AG09309 (cell line): Measurements from ENCODE around the gene C4orf46.

Experiments
- DNase-seq: peaks from one replicate; pipeline ENCODE4 v3.0.0-alpha.2; 2010; ENCODE audit warnings: low read depth
- H3K4me3 ChIP-seq: 2 replicates; pipeline ENCODE4 v1.5.1; 2011; ENCODE audit warnings: mild to moderate bottlenecking, low read depth, low read length, moderate library complexity; ENCODE audit not compliant: control insufficient read depth
- CTCF ChIP-seq: IDR thresholded peaks from 2 replicates; pipeline ENCODE4 v1.5.1; 2011; ENCODE audit warnings: mild to moderate bottlenecking, low read depth, low read length, inconsistent platforms; ENCODE audit not compliant: insufficient read depth, control insufficient read depth; ENCODE audit errors: missing control alignments

The C4orf46 gene

GRCh38 chr4:158681629-158682028 lies 9.9 kb upstream of the C4orf46 start:
- no peak for TF ChIP-seq CTCF
- DNase-seq, result no peak
- H3K4me3 ChIP-seq, result no peak overlapping the region

DNA sequence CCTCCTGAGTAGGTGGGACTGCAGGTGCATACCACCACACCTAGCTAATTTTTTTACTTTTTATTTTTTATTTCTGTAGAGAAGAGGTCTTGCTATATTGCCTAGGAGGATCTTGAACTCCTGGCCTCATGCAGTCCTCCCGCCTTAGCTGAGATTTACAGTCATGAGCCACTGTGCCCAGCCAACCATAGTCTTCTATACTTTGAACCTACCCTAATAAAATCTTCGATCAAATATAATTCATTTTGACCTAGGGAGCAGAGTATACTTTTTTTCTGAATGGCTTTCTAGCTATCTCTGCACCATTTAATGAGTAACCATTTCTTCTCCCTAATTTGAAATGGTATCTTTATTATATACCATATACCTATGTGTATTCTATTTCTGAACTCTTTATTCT lies 7.1 kb upstream of the C4orf46 start:
- no peak for TF ChIP-seq CTCF
- no peak for DNase-seq
- no peak overlapping the region for H3K4me3 ChIP-seq

DNA sequence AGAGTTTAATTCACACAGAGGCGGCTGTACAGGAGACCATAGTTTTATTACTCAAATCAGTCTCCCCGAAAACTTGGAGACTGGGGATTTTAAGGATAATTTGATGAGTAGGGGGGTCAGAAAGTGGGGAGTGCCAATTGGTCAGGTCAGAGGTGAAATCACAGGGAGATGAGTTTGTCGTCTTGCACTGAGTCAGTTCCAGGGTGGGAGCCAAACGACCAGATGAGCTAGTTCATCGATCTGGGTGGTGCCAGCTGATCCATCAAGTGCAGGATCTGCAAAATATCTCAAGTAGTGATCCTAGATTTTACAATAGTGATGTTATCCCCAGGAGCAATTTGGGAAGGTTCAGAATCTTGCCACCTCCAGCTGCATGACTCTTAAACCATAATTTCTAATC lies 4.4 kb upstream of the C4orf46 start:
- no peak for TF ChIP-seq CTCF
- DNase-seq, result no peak
- H3K4me3 ChIP-seq, result no peak overlapping the region

DNA sequence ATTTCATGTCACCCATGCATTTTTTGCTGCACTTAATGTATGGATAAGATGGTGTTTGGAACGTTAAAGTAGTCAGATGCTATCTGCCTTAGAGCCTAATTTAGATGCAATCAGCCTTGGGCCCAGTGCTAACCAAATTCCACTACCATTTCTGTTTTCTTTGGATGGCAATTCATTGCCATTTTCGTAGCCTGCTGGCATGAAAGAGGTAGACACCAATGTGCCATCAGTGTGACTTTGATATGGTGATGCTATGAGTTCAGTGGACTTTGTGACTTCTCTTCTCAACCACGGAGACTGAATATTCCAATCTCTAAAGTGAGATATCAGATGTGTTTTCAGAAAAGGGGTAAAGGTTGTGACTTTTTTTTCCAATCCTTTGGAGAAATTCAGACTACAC lies 1.9 kb upstream of the C4orf46 start:
- no peak for TF ChIP-seq CTCF
- no peak for DNase-seq
- H3K4me3 ChIP-seq, result no peak overlapping the region

DNA sequence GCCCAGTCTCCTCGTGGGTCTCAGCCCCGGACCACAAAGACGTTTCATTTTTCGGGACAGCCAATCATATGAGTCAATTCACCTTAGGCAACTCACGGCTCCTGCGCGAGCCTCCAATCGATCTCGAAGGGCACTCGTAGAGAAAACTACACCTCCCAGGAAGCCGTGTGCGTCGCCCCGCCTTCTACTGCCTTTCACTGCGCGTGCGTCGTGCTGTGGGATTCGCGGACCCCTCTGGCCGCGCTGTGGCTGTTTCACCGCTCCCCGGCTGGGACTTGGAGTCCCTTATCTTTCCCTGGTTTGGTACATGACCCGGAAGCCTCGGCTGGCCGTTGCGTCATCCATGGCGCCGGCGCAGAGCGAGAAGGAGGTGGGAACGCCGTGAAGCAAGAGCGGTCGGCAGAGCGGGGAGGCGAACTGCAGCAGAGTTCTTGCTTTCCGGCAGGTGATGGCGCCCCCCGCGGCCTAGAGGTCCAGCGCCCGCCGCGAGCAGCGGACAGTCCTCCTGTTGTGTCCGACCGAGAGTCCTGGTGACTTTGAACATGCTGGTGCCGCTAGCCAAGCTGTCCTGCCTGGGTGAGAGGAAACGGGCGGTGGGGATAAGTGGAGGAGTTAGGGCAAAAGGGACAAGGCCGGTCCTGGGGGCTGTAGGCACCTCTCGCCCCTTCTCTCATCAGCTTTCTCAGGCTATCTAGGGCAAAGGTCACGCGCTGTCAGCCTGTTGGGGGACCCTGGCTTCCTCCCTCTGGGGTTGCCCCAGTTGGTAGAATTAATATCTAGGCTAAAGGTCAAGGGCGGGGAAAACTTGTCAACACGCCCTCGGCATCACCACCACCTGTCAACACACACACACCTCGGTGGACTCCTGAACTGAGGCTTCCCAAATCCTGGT lies 474 bp upstream of the C4orf46 start, which contains the start of gene ETFDH:
Gene ETFDH, plus strand, starts transcription at position 382 of the 892 bp plus-strand sequence. Its CDS starts 161 bp downstream, at position 543.
- peak; percentile 68 for TF ChIP-seq CTCF
- peak within 1 kb of the TSS; percentile 79 for H3K4me3 ChIP-seq
- DNase-seq, result peak; percentile 97

DNA sequence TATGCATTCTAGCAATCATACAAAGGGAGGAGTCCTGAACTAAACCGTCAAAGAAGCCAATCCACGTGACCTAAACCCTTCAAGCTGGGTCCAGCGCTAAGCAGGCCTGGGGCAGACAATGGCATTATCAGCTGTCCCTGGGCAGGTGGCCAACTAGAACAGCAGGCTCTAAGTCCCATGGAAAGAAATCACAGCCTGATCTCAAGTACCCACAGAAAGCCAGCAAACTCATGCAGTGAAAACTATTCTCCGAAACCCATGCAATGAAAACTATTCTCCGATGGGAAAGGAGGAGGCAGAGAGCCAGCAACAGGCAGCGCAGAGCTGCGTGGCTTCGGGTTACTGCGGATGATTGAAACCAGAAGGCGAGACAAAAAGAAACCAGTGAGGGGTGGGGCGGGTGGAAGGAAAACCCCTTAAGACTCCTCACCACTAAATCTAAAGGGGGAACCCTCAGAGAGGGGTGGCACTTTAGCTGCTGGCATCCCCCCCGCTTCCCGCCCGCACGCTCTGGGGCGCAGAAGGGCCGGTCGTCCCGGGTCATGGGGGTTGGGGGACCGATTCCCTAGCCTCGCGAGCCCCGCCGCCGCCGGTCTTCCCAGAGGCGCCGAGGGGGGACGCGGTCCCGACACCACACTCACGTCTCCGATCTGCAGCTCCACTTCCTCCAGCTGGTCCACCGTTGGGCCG lies 567 bp downstream of the C4orf46 start:
- H3K4me3 ChIP-seq, result peak overlapping the region; percentile 79
- peak; percentile 46 for DNase-seq
- no peak for TF ChIP-seq CTCF
